Type B pancreatic cell (in vitro differentiated cells): Measurements from ENCODE around the gene FMN1. TPM values are rescaled to one million over a fixed set of nuclear protein-coding genes. Genes with fewer than 3 reads are reported as not detected.

Experiments used
- DNase-seq: peaks from one replicate; pipeline ENCODE4 v3.0.0; 2021; ENCODE audit warnings: mixed read lengths; ENCODE audit not compliant: unreplicated experiment; ENCODE audit errors: extremely low spot score
- H3K27ac Mint-ChIP-seq: 2 replicates; pipeline ENCODE4 v1.8.0; 2021; ENCODE audit warnings: mild to moderate bottlenecking, mixed read lengths
- H3K27me3 Mint-ChIP-seq: 2 replicates; pipeline ENCODE4 v1.8.0; 2021; ENCODE audit warnings: mixed read lengths
- H3K36me3 Mint-ChIP-seq: 2 replicates; pipeline ENCODE4 v1.8.0; 2021; ENCODE audit warnings: mixed read lengths
- H3K4me1 Mint-ChIP-seq: one replicate; pipeline ENCODE4 v1.8.0; 2021; ENCODE audit warnings: mixed read lengths; ENCODE audit not compliant: unreplicated experiment
- H3K4me3 Mint-ChIP-seq: 2 replicates; pipeline ENCODE4 v1.8.0; 2021; ENCODE audit warnings: mild to moderate bottlenecking, mixed read lengths
- H3K9me3 Mint-ChIP-seq: 2 replicates; pipeline ENCODE4 v1.8.0; 2021; ENCODE audit warnings: mixed read lengths
- CTCF ChIP-seq: fragments of 200-600 bp; sonication (generic); conservative IDR thresholded peaks from 2 replicates; pipeline ENCODE4 v1.5.0; 2021; ENCODE audit warnings: antibody characterized with exemption, mild to moderate bottlenecking
- total RNA-seq: library from RNA; stranded (reverse); gene quantifications from 2 replicates; pipeline ENCODE4 v1.2.1, GENCODE V29; 2021; ENCODE audit warnings: low replicate concordance

FMN1 gene
- total RNA-seq, 1 donor from 2014 or later = 22.1 TPM

- peaks cover 35% of the 10 kb centered on the region for H3K4me1 Mint-ChIP-seq
- H3K27ac Mint-ChIP-seq = no peak overlapping the region
- TF ChIP-seq CTCF = no peak
- no peaks in the 10 kb centered on the region for H3K27me3 Mint-ChIP-seq
- H3K9me3 Mint-ChIP-seq = no peaks in the 10 kb centered on the region
- H3K36me3 Mint-ChIP-seq = peaks cover 11% of the 10 kb centered on the region
- no peak for DNase-seq
- no peak overlapping the region for H3K4me3 Mint-ChIP-seq
Measured at GRCh38 chr15:32957219-32957618, 237.3 kb downstream of the FMN1 start.

GRCh38 chr15:32956711-32957110, 237.8 kb downstream of the FMN1 start:
- Mint-ChIP-seq H3K27ac (no peak overlapping the region), H3K4me3 (no peak overlapping the region), H3K36me3 (peaks cover 11% of the 10 kb centered on the region), H3K9me3 (no peaks in the 10 kb centered on the region), H3K4me1 (peaks cover 41% of the 10 kb centered on the region), H3K27me3 (no peaks in the 10 kb centered on the region)
- no peak for DNase-seq
- no peak for TF ChIP-seq CTCF

- peak; percentile 69 for TF ChIP-seq CTCF
- Mint-ChIP-seq H3K4me3 (no peak overlapping the region), H3K27ac (no peak overlapping the region), H3K27me3 (no peaks in the 10 kb centered on the region), H3K36me3 (peaks cover 11% of the 10 kb centered on the region), H3K4me1 (peaks cover 41% of the 10 kb centered on the region), H3K9me3 (no peaks in the 10 kb centered on the region)
- DNase-seq = no peak
Measured at GRCh38 chr15:32956006-32956405, 238.5 kb downstream of the FMN1 start.

- no peak for DNase-seq
- Mint-ChIP-seq H3K9me3 (no peaks in the 10 kb centered on the region), H3K27ac (peak overlapping the region; percentile 14), H3K27me3 (no peaks in the 10 kb centered on the region), H3K4me1 (peaks cover 41% of the 10 kb centered on the region), H3K4me3 (peak overlapping the region; percentile 51), H3K36me3 (peaks cover 3% of the 10 kb centered on the region)
- TF ChIP-seq CTCF = no peak
Measured at GRCh38 chr15:32953533-32953910, 241.0 kb downstream of the FMN1 start.

- no peaks in the 10 kb centered on the region for H3K9me3 Mint-ChIP-seq
- H3K4me1 Mint-ChIP-seq = peaks cover 41% of the 10 kb centered on the region
- no peaks in the 10 kb centered on the region for H3K36me3 Mint-ChIP-seq
- no peak for TF ChIP-seq CTCF
- peak overlapping the region; percentile 51 for H3K4me3 Mint-ChIP-seq
- H3K27ac Mint-ChIP-seq = peak overlapping the region; percentile 14
- H3K27me3 Mint-ChIP-seq = no peaks in the 10 kb centered on the region
- DNase-seq = no peak
Measured at GRCh38 chr15:32952901-32953532, 241.5 kb downstream of the FMN1 start.
